A549 (cell line): ENCODE data around the gene LYSMD1. TPM values are rescaled to one million over a fixed set of nuclear protein-coding genes. Genes with fewer than 3 reads are reported as not detected.
A peak's percentile ranks its signal among the peaks of the same experiment; 100 is the strongest.
"Not testable (repeated sequence)": the region's sequence is repeated elsewhere in the genome, so short reads cannot be mapped to it uniquely, and the experiment has no call there.

Experiments used
- ATAC-seq, 2 experiments: fragments of 200-7000 bp in 1 of 2; fragments of >200 bp in 1 of 2; cut with Nextera tagmentation in 1 of 2; cut with Tn5 transposase in 1 of 2; 3 replicates each; pipeline versions ENCODE4 v1.8.0 to v1.9.1; 2018 to 2020; ENCODE audit warnings: mild to moderate bottlenecking in 1 of 2, moderate library complexity in 1 of 2
- CTCF ChIA-PET: fragments of 300-600 bp; sonication (Branson Sonifier 250); formaldehyde crosslinking; extraction: SDS; loops from one replicate; lab custom pipeline; 2021; ENCODE audit warnings: antibody characterized with exemption, inconsistent platforms; lab: Yijun Ruan, JAX
- POLR2A ChIA-PET: fragments of 350-600 bp; formaldehyde crosslinking; extraction: SDS; loops from one replicate; lab custom pipeline; 2021; ENCODE audit warnings: antibody characterized with exemption, inconsistent platforms; lab: Yijun Ruan, JAX
- DNase-seq, 2 experiments: peaks; one replicate each; pipeline versions ENCODE4 v3.0.0 to v3.0.0-alpha.2; 2011 to 2016; ENCODE audit warnings: low read depth in 1 of 2, low spot score in 1 of 2
- FAIRE-seq: peaks from 2 replicates; lab custom pipeline; 2011; peaks lifted over from hg19 to GRCh38; lab: Jason Lieb, UNC
- H3K27ac ChIP-seq, 2 experiments: fragments of >200 bp; sonication (Bioruptor Twin); formaldehyde crosslinking; 3 replicates each; pipeline ENCODE4 v1.5.1; 2016 to 2017
- H3K4me1 ChIP-seq: fragments of >200 bp; sonication (Bioruptor Twin); formaldehyde crosslinking; 3 replicates; pipeline ENCODE4 v1.6.1; 2016
- H3K4me2 ChIP-seq: fragments of >200 bp; sonication (Bioruptor Twin); formaldehyde crosslinking; 3 replicates; pipeline ENCODE4 v1.6.1; 2016
- H3K4me3 ChIP-seq: fragments of >200 bp; sonication (Bioruptor Twin); formaldehyde crosslinking; 3 replicates; pipeline ENCODE4 v1.5.1; 2016
- H3K9me3 ChIP-seq: fragments of >200 bp; sonication (Bioruptor Twin); formaldehyde crosslinking; 3 replicates; pipeline ENCODE4 v1.6.1; 2016
- ATOH8 ChIP-seq: fragments of 250-450 bp; sonication (Bioruptor Pico); IDR thresholded peaks from 2 replicates; pipeline ENCODE4 v1.5.0; 2020; ENCODE audit warnings: low read depth, mild to moderate bottlenecking, moderate library complexity
- CBX2 ChIP-seq: fragments of 200-600 bp; sonication (generic); IDR thresholded peaks from 2 replicates; pipeline ENCODE4 v1.6.1; 2016; ENCODE audit warnings: low read depth, mild to moderate bottlenecking, borderline replicate concordance
- CEBPB ChIP-seq, 2 experiments: fragments of >200 bp in 1 of 2; sonication (Bioruptor Twin) in 1 of 2; formaldehyde crosslinking in 1 of 2; IDR thresholded peaks; 2 replicates each; pipeline ENCODE4 v1.6.1; 2012 to 2016
- FOSL2 ChIP-seq, 2 experiments: fragments of 450-650 bp in 1 of 2; fragments of >200 bp in 1 of 2; sonication (Bioruptor Twin) in 1 of 2; formaldehyde crosslinking; IDR thresholded peaks; 2 replicates each; pipeline versions ENCODE4 v1.5.0 to v1.6.1; 2016 to 2020; ENCODE audit warnings: mild to moderate bottlenecking in 1 of 2, moderate library complexity in 1 of 2
- HDAC2 ChIP-seq: fragments of 200-600 bp; sonication (generic); IDR thresholded peaks from 2 replicates; pipeline ENCODE4 v1.6.1; 2016
- HOXA7 ChIP-seq: fragments of 250-450 bp; sonication (Bioruptor Pico); IDR thresholded peaks from 2 replicates; pipeline ENCODE4 v1.5.0; 2020; ENCODE audit warnings: mild to moderate bottlenecking, moderate library complexity
- HOXB13 ChIP-seq: fragments of 250-450 bp; sonication (Bioruptor Pico); IDR thresholded peaks from 2 replicates; pipeline ENCODE4 v1.5.0; 2020; ENCODE audit warnings: low read depth, mild to moderate bottlenecking, moderate library complexity
- HOXB5 ChIP-seq: fragments of 250-450 bp; sonication (Bioruptor Pico); IDR thresholded peaks from 2 replicates; pipeline ENCODE4 v1.5.0; 2020; ENCODE audit warnings: mild to moderate bottlenecking, moderate library complexity
- JUN ChIP-seq, 2 experiments: fragments of >200 bp; sonication (Bioruptor Twin); formaldehyde crosslinking; IDR thresholded peaks; 2 replicates in 1 of 2; 3 replicates in 1 of 2; pipeline ENCODE4 v1.6.1; 2016 to 2017
- NFE2L2 ChIP-seq: fragments of 150-350 bp; conservative IDR thresholded peaks from 2 replicates; pipeline ENCODE4 v1.6.1; 2014; ENCODE audit warnings: low read length
- NPAS2 ChIP-seq: fragments of 250-450 bp; sonication (Bioruptor Pico); IDR thresholded peaks from 2 replicates; pipeline ENCODE4 v1.8.0; 2022; ENCODE audit warnings: mild to moderate bottlenecking, moderate library complexity, borderline replicate concordance
- PBX3 ChIP-seq: IDR thresholded peaks from 2 replicates; pipeline ENCODE4 v1.6.1; 2012
- RAD21 ChIP-seq, 2 experiments: fragments of >200 bp in 1 of 2; sonication (Bioruptor Twin) in 1 of 2; formaldehyde crosslinking in 1 of 2; IDR thresholded peaks in 1 of 2; conservative IDR thresholded peaks in 1 of 2; 2 replicates in 1 of 2; 3 replicates in 1 of 2; pipeline ENCODE4 v1.6.1; 2012 to 2018; ENCODE audit warnings: inconsistent platforms in 1 of 2
- RARB ChIP-seq: fragments of 250-450 bp; sonication (Bioruptor Pico); IDR thresholded peaks from 2 replicates; pipeline ENCODE4 v1.8.0; 2021; ENCODE audit warnings: mild to moderate bottlenecking, moderate library complexity
- SREBF2 ChIP-seq: fragments of 450-650 bp; IDR thresholded peaks from 2 replicates; pipeline ENCODE4 v1.6.1; 2014; ENCODE audit warnings: mild to moderate bottlenecking, moderate library complexity
- TP53 ChIP-seq: fragments of 250-450 bp; sonication (Bioruptor Pico); IDR thresholded peaks from 2 replicates; pipeline ENCODE4 v1.5.0; 2021; ENCODE audit warnings: mild to moderate bottlenecking, moderate library complexity
- ZC3H11A ChIP-seq: fragments of 450-650 bp; IDR thresholded peaks from 2 replicates; pipeline ENCODE4 v1.6.1; 2014; ENCODE audit warnings: antibody characterized with exemption, mild to moderate bottlenecking
- ZFP36 ChIP-seq: fragments of 450-650 bp; IDR thresholded peaks from 2 replicates; pipeline ENCODE4 v1.6.1; 2014; ENCODE audit warnings: borderline replicate concordance; ENCODE audit not compliant: partially characterized antibody
- WGBS: methylation state at CpG from one replicate; pipeline ENCODE4 v1.1.6; 2017; ENCODE audit errors: missing lambda C conversion rate; 5-methylcytosine and 5-hydroxymethylcytosine counted together
- polyA plus RNA-seq, 4 experiments: library from polyadenylated mRNA; depleted of rRNA in 3 of 4; stranded (reverse); fragments of >200 nt; fragmentation: RNase III in 1 of 4; extraction: RNeasy Plus Mini Kit Qiagen cat#74134 plus additional on column Dnase treatment in 1 of 4; gene quantifications; 2 replicates in 3 of 4; 3 replicates in 1 of 4; pipeline ENCODE4 v1.2.3, GENCODE V29; 2011 to 2017

The LYSMD1 gene
- polyA plus RNA-seq, 2 of the 4 experiments (the other 2 are of a cell fraction), result 7.0 to 10.5 TPM

GRCh38 chr1:151210830-151211229, 45.1 kb upstream of the LYSMD1 start:
- 70% methylated on average over 1 of the region's 1 CpG for WGBS
- FAIRE-seq, result no peak
- CTCF ChIA-PET, result interaction anchor here (0.9 to 2.7 kb wide), 3 partner anchors 10 to 130 kb away, joined by 3 to 8 read pairs (median 4); no protein-coding TSS in a partner anchor

GRCh38 chr1:151205381-151205965, 39.8 kb upstream of the LYSMD1 start:
- H3K4me2 ChIP-seq, FAIRE-seq, H3K4me3 ChIP-seq, DNase-seq, H3K27ac ChIP-seq, H3K9me3 ChIP-seq, ATAC-seq: not testable (repeated sequence)
- WGBS, result 91% methylated on average over 12 of the region's 12 CpGs
- POLR2A ChIA-PET, result interaction anchor here (0.7 kb wide), 1 partner anchor 13 kb away, joined by 4 read pairs; no protein-coding TSS in a partner anchor
- H3K4me1 ChIP-seq, result peaks cover 11% of the 10 kb centered on the region; the same call in 1 of the 3 replicates
- CTCF ChIA-PET, result interaction anchor here (1.1 to 1.6 kb wide), 2 partner anchors 46 to 108 kb away, joined by 3 read pairs; no protein-coding TSS in a partner anchor

More at GRCh38 chr1:151210830-151211229, 45.1 kb upstream of the LYSMD1 start:
- POLR2A ChIA-PET, result no interaction called here
- no peak overlapping the region for H3K27ac ChIP-seq
- H3K9me3 ChIP-seq, result no peaks in the 10 kb centered on the region
- peaks cover 4% of the 10 kb centered on the region; the same call in 1 of the 3 replicates for H3K4me1 ChIP-seq
- DNase-seq, result no peak
- TF ChIP-seq RARB (CRISPR knock-in tag) (no peak), HOXA7 (CRISPR knock-in tag) (no peak), HOXB13 (no peak), CBX2 (no peak), JUN (IDR thresholded peaks at IDR 0.05) (no peak), NFE2L2 (no peak), PBX3 (no peak), HOXB5 (CRISPR knock-in tag) (no peak), SREBF2 (no peak), ATOH8 (CRISPR knock-in tag) (no peak), HDAC2 (no peak), CEBPB (IDR thresholded peaks at IDR 0.05) (no peak), NPAS2 (CRISPR knock-in tag) (no peak)
- TF ChIP-seq, all 56 proteins: peak for 0
- Histone ChIP-seq H3K4me3 (no peak overlapping the region), H3K4me2 (no peak overlapping the region)
- ATAC-seq, result no peak

GRCh38 chr1:151199873-151200581, 34.3 kb upstream of the LYSMD1 start:
- DNase-seq, result peak; percentile 46 to 54
- TF ChIP-seq FOSL2 (IDR thresholded peaks at IDR 0.05) (no peak), FOSL2 (CRISPR knock-in tag; IDR thresholded peaks at IDR 0.05) (peak; percentile 34), HOXA7 (CRISPR knock-in tag) (0 out of 2 replicates have a peak, but pooled peaks have one; percentile 13), ZC3H11A (no peak), TP53 (CRISPR knock-in tag) (no peak), CEBPB (IDR thresholded peaks at IDR 0.05) (peak; percentile 71 to 89), RAD21 (conservative IDR thresholded peaks at IDR 0.05 in 1 of 2, IDR thresholded peaks at IDR 0.05 in 1 of 2) (no peak), ZFP36 (no peak)
- TF ChIP-seq, all 56 proteins: peak for 3
- ChIA-PET POLR2A (interaction anchor here (1.8 kb wide), 1 partner anchor 10 kb away, joined by 4 read pairs; the partner anchor contains the start of gene VPS72), CTCF (interaction anchor here (0.6 to 5.8 kb wide), 5 partner anchors 11 to 141 kb away, joined by 3 to 48 read pairs (median 3); partner anchors contain the start of gene VPS72)
- ATAC-seq, result no peak
- Histone ChIP-seq H3K4me2 (peak overlapping the region; percentile 87), H3K9me3 (no peaks in the 10 kb centered on the region), H3K4me3 (peak overlapping the region; percentile 78), H3K4me1 (peaks cover 23% of the 10 kb centered on the region), H3K27ac (peak overlapping the region; percentile 95)
- no peak for FAIRE-seq
- 6% methylated on average over 10 of the region's 11 CpGs for WGBS
